Activated naive CD4-positive, alpha-beta T cell treated with anti-CD3 and anti-CD28 coated beads, Interleukin-2, amount 10 ng/mL, durations not matched to agents 7 days and 5 days (primary cell): ENCODE data around the gene NADK.
"Not testable (repeated sequence)": the region's sequence is repeated elsewhere in the genome, so short reads cannot be mapped to it uniquely, and the experiment has no call there.

Source experiments
- CTCF ChIA-PET: fragments of 350-600 bp; sonication (Branson Sonifier 250); formaldehyde crosslinking; loops from one replicate; lab custom pipeline; 2021; ENCODE audit warnings: antibody characterized with exemption; lab: Charles Lee
- DNase-seq: peaks from one replicate; pipeline ENCODE4 v3.0.0-alpha.2; 2020
- H3K27ac Mint-ChIP-seq: one replicate; pipeline ENCODE4 v1.8.0; 2021; ENCODE audit warnings: mild to moderate bottlenecking, moderate library complexity, mixed read lengths
- H3K27me3 Mint-ChIP-seq: one replicate; pipeline ENCODE4 v1.8.0; 2021; ENCODE audit warnings: mild to moderate bottlenecking, mixed read lengths
- H3K36me3 Mint-ChIP-seq: one replicate; pipeline ENCODE4 v1.8.0; 2021; ENCODE audit warnings: mixed read lengths
- H3K4me1 Mint-ChIP-seq: one replicate; pipeline ENCODE4 v1.8.0; 2021; ENCODE audit warnings: mixed read lengths
- H3K4me3 Mint-ChIP-seq: one replicate; pipeline ENCODE4 v1.8.0; 2021; ENCODE audit warnings: mild to moderate bottlenecking, moderate library complexity, mixed read lengths
- H3K9me3 Mint-ChIP-seq: one replicate; pipeline ENCODE4 v1.8.0; 2021; ENCODE audit warnings: mixed read lengths

Gene NADK

GRCh38 chr1:1754051-1754815, 24.0 kb downstream of the NADK start:
- H3K36me3 Mint-ChIP-seq: peaks cover 10% of the 10 kb centered on the region
- peaks cover 2% of the 10 kb centered on the region for H3K4me1 Mint-ChIP-seq
- no peak for DNase-seq
- H3K27ac Mint-ChIP-seq: peak overlapping the region; percentile 37
- no peak overlapping the region for H3K4me3 Mint-ChIP-seq
- CTCF ChIA-PET: no interaction called here
- H3K9me3 Mint-ChIP-seq: no peaks in the 10 kb centered on the region
- no peaks in the 10 kb centered on the region for H3K27me3 Mint-ChIP-seq

DNA sequence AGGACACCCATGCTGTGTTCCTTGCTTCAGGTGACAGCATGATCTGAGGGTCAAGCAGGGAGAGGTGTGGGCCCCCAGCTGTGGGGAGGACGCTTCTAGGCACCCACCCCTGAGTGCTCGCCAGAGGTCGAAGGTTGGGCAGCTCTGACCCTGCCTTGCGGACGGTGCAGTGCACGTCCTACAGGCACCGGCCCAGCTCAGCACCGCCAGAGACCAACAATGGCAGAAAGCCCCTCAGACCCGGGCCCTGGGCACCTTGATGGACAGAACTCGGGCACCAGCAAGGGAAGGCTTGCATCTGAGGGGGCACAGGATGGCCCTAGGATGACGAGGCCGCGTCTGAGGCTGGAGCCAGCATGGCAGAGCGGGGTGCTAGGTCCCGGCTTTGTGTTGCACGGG, 24.7 kb downstream of the NADK start:
- Mint-ChIP-seq H3K9me3 (no peaks in the 10 kb centered on the region), H3K27ac (no peak overlapping the region), H3K4me1 (peaks cover 3% of the 10 kb centered on the region), H3K36me3 (peaks cover 10% of the 10 kb centered on the region), H3K4me3 (no peak overlapping the region), H3K27me3 (no peaks in the 10 kb centered on the region)
- CTCF ChIA-PET: no interaction called here
- no peak for DNase-seq

GRCh38 chr1:1752636-1753606, 25.3 kb downstream of the NADK start:
- Mint-ChIP-seq H3K27me3 (no peaks in the 10 kb centered on the region), H3K36me3 (peaks cover 10% of the 10 kb centered on the region), H3K9me3 (no peaks in the 10 kb centered on the region), H3K4me3 (no peak overlapping the region), H3K27ac (no peak overlapping the region), H3K4me1 (peaks cover 7% of the 10 kb centered on the region)
- DNase-seq: no peak
- CTCF ChIA-PET: no interaction called here

DNA sequence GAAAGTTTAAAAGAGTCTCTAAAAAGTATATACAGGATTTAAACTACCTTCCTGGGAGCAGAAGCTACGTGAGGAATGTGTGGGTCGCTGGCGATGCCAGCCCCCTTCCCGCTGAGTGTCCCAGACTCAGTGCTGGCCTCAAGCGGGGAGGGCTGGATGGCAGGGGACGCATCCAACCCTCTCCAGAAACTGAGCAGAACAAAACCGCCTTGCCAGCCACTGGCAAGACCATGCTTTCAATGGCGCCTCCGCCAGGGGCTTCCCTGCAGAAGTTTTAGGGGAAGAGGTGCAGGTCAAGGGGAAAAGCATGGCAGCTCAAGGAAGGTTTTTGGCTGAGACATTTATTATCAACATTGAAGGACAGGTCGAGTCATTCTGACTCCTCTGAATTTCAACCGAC, 26.1 kb downstream of the NADK start:
- no peak for DNase-seq
- no peak overlapping the region for H3K4me3 Mint-ChIP-seq
- peaks cover 7% of the 10 kb centered on the region for H3K4me1 Mint-ChIP-seq
- no peaks in the 10 kb centered on the region for H3K27me3 Mint-ChIP-seq
- H3K9me3 Mint-ChIP-seq: no peaks in the 10 kb centered on the region
- H3K36me3 Mint-ChIP-seq: peaks cover 6% of the 10 kb centered on the region
- CTCF ChIA-PET: no interaction called here
- H3K27ac Mint-ChIP-seq: no peak overlapping the region

DNA sequence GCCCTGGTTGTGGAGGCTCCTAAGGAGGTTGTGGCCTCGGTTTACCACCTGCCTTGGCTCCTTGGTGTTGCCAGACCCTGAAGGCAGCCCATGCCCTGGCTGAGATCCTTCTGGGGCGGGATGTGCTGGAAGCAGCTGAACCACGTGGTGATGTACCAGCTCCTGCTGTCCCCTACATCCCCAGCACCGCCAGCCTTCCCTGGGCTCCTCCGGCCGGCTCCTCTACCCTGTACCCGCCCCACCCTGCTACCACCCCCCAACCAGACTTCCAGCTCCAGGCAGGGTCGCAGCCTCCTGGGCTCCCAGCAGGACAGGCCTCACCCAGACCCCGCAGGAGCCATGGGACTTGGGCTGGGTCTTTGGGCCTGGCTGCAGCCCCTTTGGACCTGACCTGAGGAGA, 28.3 kb downstream of the NADK start:
- H3K4me3 Mint-ChIP-seq, H3K9me3 Mint-ChIP-seq, H3K36me3 Mint-ChIP-seq, H3K27ac Mint-ChIP-seq, CTCF ChIA-PET, H3K4me1 Mint-ChIP-seq, H3K27me3 Mint-ChIP-seq, DNase-seq: not testable (repeated sequence)

GRCh38 chr1:1748686-1749321, 29.5 kb downstream of the NADK start:
- Mint-ChIP-seq H3K4me1 (peaks cover 7% of the 10 kb centered on the region), H3K36me3 (peaks cover 3% of the 10 kb centered on the region), H3K27me3 (no peaks in the 10 kb centered on the region), H3K4me3 (peak overlapping the region; percentile 11), H3K27ac (no peak overlapping the region), H3K9me3 (no peaks in the 10 kb centered on the region)
- DNase-seq: no peak
- CTCF ChIA-PET: interaction anchor here (1.4 kb wide), 1 partner anchor 157 kb away, joined by 4 read pairs; no protein-coding TSS in a partner anchor

GRCh38 chr1:1746566-1746909, 31.7 kb downstream of the NADK start:
- CTCF ChIA-PET, H3K27ac Mint-ChIP-seq: not testable (repeated sequence)

GRCh38 chr1:1745651-1746565, 32.4 kb downstream of the NADK start:
- peak overlapping the region; percentile 85 for H3K27ac Mint-ChIP-seq
- CTCF ChIA-PET, H3K4me1 Mint-ChIP-seq, H3K27me3 Mint-ChIP-seq, H3K36me3 Mint-ChIP-seq, H3K9me3 Mint-ChIP-seq, H3K4me3 Mint-ChIP-seq: not testable (repeated sequence)
- DNase-seq: peak; percentile 69

More at GRCh38 chr1:1746566-1746909, 31.7 kb downstream of the NADK start:
- not testable (repeated sequence) for H3K9me3 Mint-ChIP-seq, H3K27me3 Mint-ChIP-seq, H3K4me1 Mint-ChIP-seq, H3K4me3 Mint-ChIP-seq, DNase-seq, H3K36me3 Mint-ChIP-seq

GRCh38 chr1:1742529-1742928, 35.7 kb downstream of the NADK start:
- H3K9me3 Mint-ChIP-seq, DNase-seq, H3K4me1 Mint-ChIP-seq, CTCF ChIA-PET, H3K27ac Mint-ChIP-seq, H3K4me3 Mint-ChIP-seq, H3K27me3 Mint-ChIP-seq, H3K36me3 Mint-ChIP-seq: not testable (repeated sequence)

DNA sequence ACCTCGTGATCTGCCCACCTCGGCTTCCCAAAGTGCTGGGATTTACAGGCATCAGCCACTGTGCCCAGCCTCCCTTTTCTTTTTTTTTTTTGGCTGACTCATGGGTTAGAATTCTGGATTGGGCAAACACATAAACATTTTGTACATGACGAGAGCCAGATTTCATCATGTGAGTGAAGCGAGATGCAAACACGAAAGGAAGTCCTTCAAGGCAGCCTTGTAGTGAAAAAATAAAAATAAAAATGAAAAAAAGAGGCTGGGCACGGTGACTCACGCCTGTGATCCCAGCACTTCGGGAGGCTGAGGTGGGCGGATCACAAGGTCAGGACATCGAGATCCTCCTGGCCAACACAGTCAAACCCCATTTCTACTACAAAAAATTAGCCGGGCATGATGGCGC, 37.3 kb downstream of the NADK start:
- H3K4me3 Mint-ChIP-seq, H3K27me3 Mint-ChIP-seq, CTCF ChIA-PET, H3K36me3 Mint-ChIP-seq, DNase-seq, H3K4me1 Mint-ChIP-seq, H3K27ac Mint-ChIP-seq, H3K9me3 Mint-ChIP-seq: not testable (repeated sequence)

DNA sequence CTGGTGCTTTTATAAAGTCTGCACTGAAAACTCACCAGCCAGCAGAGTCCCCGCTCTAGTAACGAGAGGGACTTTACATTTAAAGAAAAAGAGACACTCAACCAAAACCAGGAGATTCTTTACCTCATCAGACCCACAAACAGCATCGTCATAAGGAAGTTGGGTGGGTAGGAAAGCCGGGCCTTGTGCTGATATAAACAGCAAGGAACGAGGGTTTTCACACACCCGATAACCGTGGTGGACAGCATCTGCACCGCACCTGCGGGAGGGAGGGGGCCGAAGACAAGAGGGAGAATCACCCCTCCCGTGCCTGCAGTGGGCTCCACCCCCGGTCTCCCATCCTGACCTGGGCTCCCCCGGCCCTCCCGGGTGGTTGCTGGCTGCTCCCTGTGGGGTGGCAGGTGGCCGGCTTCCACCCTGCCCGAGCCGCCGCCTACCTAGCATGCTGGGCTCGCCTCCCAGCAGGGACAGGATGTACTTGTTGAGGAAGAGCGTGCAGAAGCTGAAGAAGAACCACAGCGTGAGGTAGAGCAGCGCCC, 39.4 kb downstream of the NADK start:
- CTCF ChIA-PET, DNase-seq, H3K4me3 Mint-ChIP-seq, H3K27ac Mint-ChIP-seq, H3K9me3 Mint-ChIP-seq, H3K27me3 Mint-ChIP-seq, H3K4me1 Mint-ChIP-seq: not testable (repeated sequence)
- H3K36me3 Mint-ChIP-seq: peaks cover 14% of the 10 kb centered on the region

DNA sequence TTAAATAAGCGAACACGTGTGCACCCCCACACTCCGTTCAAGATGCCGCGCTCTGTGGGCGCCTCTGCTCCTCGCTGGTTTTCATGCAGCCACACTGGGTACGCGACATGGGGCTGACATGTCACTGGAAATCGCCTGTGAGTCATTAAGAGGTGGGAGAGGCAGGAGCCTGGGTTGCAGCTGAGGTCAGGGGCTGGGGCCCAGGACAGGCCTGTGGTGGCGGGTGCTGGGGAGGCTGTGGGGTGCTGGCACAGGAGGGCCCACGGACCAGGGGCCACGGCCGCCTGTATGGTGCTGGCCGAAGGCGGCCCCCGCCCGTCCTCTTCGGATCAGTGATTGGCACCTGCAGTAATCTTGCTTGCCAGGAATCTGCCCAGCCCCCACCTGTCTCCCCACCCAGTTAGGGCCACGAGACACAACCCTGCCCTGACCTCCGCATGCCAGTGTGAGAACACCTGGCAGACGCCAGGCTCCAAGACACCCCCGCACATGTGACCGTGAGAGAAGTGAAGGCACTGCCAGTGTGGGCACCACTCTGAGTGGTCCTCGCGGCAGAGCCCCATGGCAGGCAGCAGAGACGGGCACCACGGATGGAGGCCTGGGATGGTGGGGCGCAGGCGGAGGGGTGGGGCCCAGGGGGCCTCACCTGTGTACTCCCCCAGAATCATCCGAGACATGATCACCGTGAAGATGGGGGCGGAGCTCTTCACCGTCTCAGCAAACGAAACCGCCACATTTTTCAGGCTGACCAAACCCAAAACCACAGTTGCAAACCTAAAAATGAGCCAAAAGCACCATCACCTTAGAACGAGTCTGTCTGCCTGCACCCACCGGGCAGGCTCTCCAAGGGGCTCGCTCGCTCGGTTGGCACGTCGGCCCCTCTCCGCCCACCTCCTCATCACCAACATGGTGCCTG, 40.3 kb downstream of the NADK start:
- H3K4me1 Mint-ChIP-seq, H3K4me3 Mint-ChIP-seq, H3K27ac Mint-ChIP-seq, CTCF ChIA-PET, H3K27me3 Mint-ChIP-seq, H3K9me3 Mint-ChIP-seq, DNase-seq: not testable (repeated sequence)
- peaks cover 12% of the 10 kb centered on the region for H3K36me3 Mint-ChIP-seq

GRCh38 chr1:1732381-1732780, 45.9 kb downstream of the NADK start:
- H3K27ac Mint-ChIP-seq: peak overlapping the region; percentile 24
- H3K4me1 Mint-ChIP-seq: peaks cover 16% of the 10 kb centered on the region
- no peaks in the 10 kb centered on the region for H3K27me3 Mint-ChIP-seq
- CTCF ChIA-PET: no interaction called here
- H3K36me3 Mint-ChIP-seq: peaks cover 26% of the 10 kb centered on the region
- DNase-seq: no peak
- H3K4me3 Mint-ChIP-seq: no peak overlapping the region
- no peaks in the 10 kb centered on the region for H3K9me3 Mint-ChIP-seq
